ENCODE measurements around the gene S100A12.

Gene S100A12

GRCh38 chr1:153404768-153405167 is 29.3 kb upstream of the S100A12 start:
- TF ChIP-seq CTCF (conservative IDR thresholded peaks at IDR 0.05), result peak; percentile 90
- TF ChIP-seq ZFX (IDR thresholded peaks at IDR 0.05), result no peak
- no peak overlapping the region for H3K27ac ChIP-seq

- TF ChIP-seq ZFX (IDR thresholded peaks at IDR 0.05) (no peak), CTCF (conservative IDR thresholded peaks at IDR 0.05) (no peak)
- H3K27ac ChIP-seq, result no peak overlapping the region
Measured at GRCh38 chr1:153404086-153404635, 28.7 kb upstream of the S100A12 start.

- no peak overlapping the region for H3K27ac ChIP-seq
- TF ChIP-seq CTCF (conservative IDR thresholded peaks at IDR 0.05) (no peak), ZFX (IDR thresholded peaks at IDR 0.05) (no peak)
Measured at GRCh38 chr1:153403421-153404085, 28.1 kb upstream of the S100A12 start.

- H3K27ac ChIP-seq, result no peak overlapping the region
- no peak for TF ChIP-seq CTCF (conservative IDR thresholded peaks at IDR 0.05)
- no peak for TF ChIP-seq ZFX (IDR thresholded peaks at IDR 0.05)
Measured at GRCh38 chr1:153402226-153402625, 26.8 kb upstream of the S100A12 start.

GRCh38 chr1:153401461-153401860 is 26.0 kb upstream of the S100A12 start:
- H3K27ac ChIP-seq, result no peak overlapping the region
- TF ChIP-seq CTCF (conservative IDR thresholded peaks at IDR 0.05), result no peak
- TF ChIP-seq ZFX (IDR thresholded peaks at IDR 0.05), result no peak

GRCh38 chr1:153400244-153400643 is 24.8 kb upstream of the S100A12 start:
- no peak for TF ChIP-seq CTCF (conservative IDR thresholded peaks at IDR 0.05)
- TF ChIP-seq ZFX (IDR thresholded peaks at IDR 0.05), result no peak
- no peak overlapping the region for H3K27ac ChIP-seq

GRCh38 chr1:153399401-153400055 is 24.1 kb upstream of the S100A12 start:
- TF ChIP-seq CTCF (conservative IDR thresholded peaks at IDR 0.05) (no peak), ZFX (IDR thresholded peaks at IDR 0.05) (no peak)
- no peak overlapping the region for H3K27ac ChIP-seq

Data from C4-2B (cell line).